T-helper 1 cell (primary cell): ENCODE data around the gene PGLYRP3.

Experiments used
- DNase-seq, 5 donors: peaks; one replicate each; pipeline ENCODE4 v3.0.0-alpha.2; 2012 to 2020

The PGLYRP3 gene

GRCh38 chr1:153259387-153259786 is 53.4 kb downstream of the PGLYRP3 start, which contains the start of gene LORICRIN:
TSS of gene LORICRIN (plus strand) at chr1:153259687. CDS start at chr1:153260950, 1,263 bp downstream.
- DNase-seq, result no peak

GRCh38 chr1:153253693-153254092 is 59.1 kb downstream of the PGLYRP3 start:
- DNase-seq, result peak in 1 of 5 donors; percentile 17

- DNase-seq, result no peak
Observed at GRCh38 chr1:153253076-153253475, 59.7 kb downstream of the PGLYRP3 start.

- no peak for DNase-seq
Observed at GRCh38 chr1:153251988-153252387, 60.8 kb downstream of the PGLYRP3 start.

GRCh38 chr1:153251562-153251961 is 61.2 kb downstream of the PGLYRP3 start:
- DNase-seq, result no peak

GRCh38 chr1:153251087-153251486 is 61.7 kb downstream of the PGLYRP3 start:
- DNase-seq, result no peak

GRCh38 chr1:153250166-153250565 is 62.6 kb downstream of the PGLYRP3 start:
- DNase-seq, result no peak

GRCh38 chr1:153248176-153248879 is 64.4 kb downstream of the PGLYRP3 start:
- no peak for DNase-seq
